ENCODE data around the gene KLF13. TPM values are rescaled to one million over a fixed set of nuclear protein-coding genes. Genes with fewer than 3 reads are reported as not detected.

The KLF13 gene
- polyA plus RNA-seq, 4 donors, result 63.4 to 84.7 (median 71.2) TPM

Other genes starting within 250 kb of the KLF13 start
- gene TRPM1, start 225.1 kb upstream of the KLF13 start, polyA plus RNA-seq (ENCODE audit: insufficient read length in 4 of 4), result under 1 TPM; 0.14 to 0.52 (median 0.24) TPM

Data from left renal cortex interstitium (tissue), 4 donors.